HL-60/S4 treated with phorbol 12-myristate 13-acetate at 8.2 ng/mL for 4 days and 3 days (cell line): Measurements from ENCODE around the gene TOX2.

Experiments used
- in situ Hi-C: fragments of 300-500 bp; cut with MboI; formaldehyde crosslinking; loops from 2 replicates; pipeline ENCODE4 v1.15.0; 2022; ENCODE audit warnings: low sequenced_read_pairs

Gene TOX2

DNA sequence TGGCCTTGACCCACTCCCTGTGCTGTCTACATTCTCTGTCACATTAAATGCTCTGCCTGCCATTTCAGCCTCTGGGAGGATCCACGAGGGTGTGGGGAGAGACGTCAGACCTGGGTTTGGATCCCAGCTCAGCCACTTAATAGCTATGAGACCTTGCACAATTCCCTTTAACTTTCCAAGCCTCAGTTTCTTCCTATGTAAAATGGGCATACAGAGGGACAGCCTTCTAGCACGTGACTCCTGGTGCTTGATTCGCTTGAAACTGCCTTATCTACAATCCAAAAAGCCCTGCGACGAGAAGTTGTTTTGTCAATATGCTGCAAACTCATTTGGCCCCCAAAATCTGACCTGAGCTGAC lies 40.0 kb downstream of the TOX2 start:
- in situ Hi-C loops: no loop called here

GRCh38 chr20:43955062-43955749 lies 40.6 kb downstream of the TOX2 start:
- in situ Hi-C loops: no loop called here

GRCh38 chr20:43955750-43956191 lies 41.1 kb downstream of the TOX2 start:
- in situ Hi-C loops: no loop called here

DNA sequence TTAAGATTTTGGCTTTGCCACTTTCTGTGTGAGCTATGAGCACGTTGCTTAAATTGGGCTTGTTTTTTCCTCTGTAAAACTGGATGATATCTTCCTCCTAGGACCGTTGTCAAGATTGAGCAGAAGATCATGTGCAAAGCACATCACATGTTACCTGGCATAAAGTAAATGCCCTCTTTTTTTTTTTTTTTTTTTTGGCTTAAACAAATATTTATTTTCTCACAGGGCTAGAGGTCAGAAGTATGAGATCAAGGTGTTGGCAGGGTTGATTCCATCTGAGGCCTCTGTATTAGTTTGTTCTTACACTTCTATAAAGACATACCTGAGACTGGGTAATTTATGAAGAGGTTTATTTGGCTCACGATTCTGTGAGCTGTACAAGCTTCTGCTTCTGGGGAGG lies 42.7 kb downstream of the TOX2 start:
- in situ Hi-C loops: no loop called here

DNA sequence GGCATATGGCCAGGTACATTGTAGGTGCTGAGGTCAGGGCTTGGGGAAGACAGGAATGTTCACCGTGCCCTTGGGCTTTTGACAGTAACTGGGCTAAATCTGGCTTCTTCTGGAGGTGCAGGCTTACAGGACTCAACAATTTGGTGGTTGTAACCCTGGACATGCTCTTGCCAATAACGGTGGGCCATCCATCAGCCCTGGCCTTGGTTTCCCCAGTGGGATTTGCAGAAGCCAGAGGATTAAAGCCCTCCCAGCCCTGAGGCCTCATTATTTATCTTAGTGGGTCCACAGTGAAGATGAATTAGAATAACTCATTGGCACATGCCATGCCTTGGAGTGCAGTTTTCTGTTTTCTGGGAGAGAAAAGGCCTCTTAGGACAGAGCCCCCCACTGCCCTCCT lies 44.0 kb downstream of the TOX2 start:
- in situ Hi-C loops: no loop called here

GRCh38 chr20:43959079-43959919 lies 44.6 kb downstream of the TOX2 start:
- in situ Hi-C loops: no loop called here

DNA sequence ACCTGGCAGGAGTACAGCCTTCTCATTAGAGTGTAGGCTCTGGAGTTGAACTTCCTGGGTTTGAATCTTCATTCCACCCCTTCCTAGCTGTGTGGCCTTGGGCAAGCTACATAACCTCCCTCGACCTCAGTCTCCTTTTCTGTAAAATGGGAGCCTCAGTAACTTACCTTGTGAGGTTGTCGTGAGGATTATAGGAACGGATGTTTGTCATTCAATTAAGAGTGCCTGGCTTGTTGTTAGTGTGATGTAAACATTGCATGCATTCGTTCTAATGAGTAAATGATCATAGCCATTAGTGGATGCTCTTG lies 45.2 kb downstream of the TOX2 start:
- in situ Hi-C loops: no loop called here

- in situ Hi-C loops: no loop called here
Measured at GRCh38 chr20:43960231-43960630, 45.6 kb downstream of the TOX2 start.

- in situ Hi-C loops: no loop called here
Measured at GRCh38 chr20:43961116-43961515, 46.5 kb downstream of the TOX2 start.

DNA sequence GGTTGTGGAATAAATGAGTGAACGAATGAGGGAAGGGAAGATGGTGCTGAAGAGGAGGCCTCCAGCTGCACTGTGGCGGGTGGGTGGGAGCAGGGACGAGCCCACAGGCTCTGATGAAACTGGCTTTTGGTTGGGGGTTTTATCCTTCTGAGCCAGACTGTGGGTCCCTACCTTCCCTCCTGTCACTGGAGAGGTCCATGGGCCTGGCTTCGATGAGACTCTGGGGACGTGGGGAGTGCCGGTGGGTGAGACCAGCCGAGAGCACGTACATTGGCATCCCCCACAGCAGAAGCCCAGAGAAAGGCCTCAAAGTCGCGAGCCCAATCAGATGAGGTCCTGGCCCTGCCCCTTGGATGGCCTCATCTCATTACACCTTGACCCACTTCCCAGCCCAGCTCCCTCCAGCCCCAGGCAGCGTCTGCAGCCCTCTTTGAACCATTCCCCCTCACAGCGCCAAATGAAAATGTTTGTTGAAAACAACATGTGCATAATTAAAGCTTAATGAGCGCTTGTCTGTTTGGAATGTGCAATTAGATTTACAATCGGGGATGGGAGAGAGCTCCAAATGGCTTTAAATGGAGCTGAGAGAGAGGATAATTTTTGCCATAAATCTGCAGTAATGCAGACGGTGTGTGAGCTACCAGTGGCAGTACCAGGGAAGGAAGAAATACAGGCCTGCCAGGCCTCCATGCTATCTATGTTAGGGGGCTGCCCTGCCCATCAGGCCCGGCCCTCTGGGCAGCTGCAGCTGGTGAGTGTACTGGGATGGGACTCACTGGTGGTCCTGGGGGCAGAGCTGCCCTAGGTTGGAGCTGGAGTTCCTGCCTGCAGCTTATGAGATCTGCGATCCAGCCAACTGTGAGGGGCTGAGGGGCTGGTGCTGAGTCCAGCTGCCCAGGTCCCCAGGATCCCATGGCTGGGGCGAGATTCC lies 47.2 kb downstream of the TOX2 start:
- in situ Hi-C loops: no loop called here

- in situ Hi-C loops: no loop called here
Measured at GRCh38 chr20:43962530-43962929, 47.9 kb downstream of the TOX2 start.

DNA sequence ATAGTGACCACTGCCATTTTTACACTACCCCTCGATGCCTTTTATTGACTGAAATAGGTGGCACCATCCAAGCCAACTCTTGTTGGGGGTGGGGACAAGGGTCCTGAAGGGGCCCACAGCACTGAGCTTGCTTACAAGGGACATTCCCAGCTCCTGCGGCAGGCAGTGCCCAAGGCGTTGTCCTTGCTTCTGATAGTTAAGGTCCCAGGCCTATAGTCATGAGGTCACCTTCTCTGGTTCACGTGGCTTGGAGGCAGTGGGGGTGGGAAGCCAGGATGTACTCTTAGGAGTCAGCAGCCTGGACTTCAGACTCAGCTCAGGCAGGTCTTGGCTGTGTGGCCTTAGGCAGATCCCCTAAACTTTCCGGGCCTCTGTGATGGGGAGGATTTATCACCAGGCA lies 48.6 kb downstream of the TOX2 start:
- in situ Hi-C loops: no loop called here

DNA sequence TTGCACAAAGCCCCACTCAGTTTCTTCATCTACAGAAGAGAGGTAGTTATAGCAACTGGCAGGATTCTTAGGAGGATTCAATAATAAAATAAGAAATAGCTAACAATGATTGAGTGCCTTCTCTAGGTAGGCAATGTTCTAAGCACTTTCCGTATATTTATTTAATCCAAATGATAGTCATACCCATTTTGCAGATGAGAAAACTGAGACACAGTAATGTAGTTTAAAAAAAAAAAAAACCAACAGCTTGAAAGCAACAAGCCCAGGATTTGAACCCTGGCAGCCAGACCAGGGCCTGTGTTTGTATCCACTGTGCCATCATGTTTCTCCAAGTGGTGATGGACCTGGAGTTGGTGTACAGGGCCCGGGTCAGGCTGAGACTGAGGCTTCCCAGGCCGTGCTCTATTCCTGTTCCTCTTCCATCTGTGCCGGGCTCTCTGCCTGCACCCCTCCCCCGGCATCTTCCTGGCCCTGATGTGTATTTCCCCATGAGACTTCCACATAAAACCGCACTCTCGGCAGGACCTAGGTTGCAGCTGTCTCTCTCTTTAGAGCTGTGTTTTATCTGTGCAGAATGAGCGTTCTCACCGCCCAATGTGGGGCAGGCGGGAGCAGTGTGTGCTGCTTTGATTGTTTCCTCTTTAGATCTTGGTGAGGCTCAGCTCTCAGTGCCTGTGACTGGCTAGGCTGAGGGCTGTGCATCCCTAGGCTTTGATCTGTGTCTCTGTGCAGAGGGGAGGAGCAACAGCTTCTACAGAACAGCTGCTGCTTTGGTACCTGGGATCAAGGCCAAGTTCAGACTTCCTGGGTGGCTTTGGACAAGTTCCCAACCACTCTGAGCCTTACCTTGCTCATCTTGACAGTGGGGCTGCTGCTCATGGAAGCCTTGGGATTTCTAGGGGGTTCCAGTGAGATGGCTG lies 49.5 kb downstream of the TOX2 start:
- in situ Hi-C loops: no loop called here

- in situ Hi-C loops: no loop called here
Measured at GRCh38 chr20:43968341-43969000, 53.8 kb downstream of the TOX2 start.

GRCh38 chr20:43969028-43969447 lies 54.4 kb downstream of the TOX2 start:
- in situ Hi-C loops: no loop called here

DNA sequence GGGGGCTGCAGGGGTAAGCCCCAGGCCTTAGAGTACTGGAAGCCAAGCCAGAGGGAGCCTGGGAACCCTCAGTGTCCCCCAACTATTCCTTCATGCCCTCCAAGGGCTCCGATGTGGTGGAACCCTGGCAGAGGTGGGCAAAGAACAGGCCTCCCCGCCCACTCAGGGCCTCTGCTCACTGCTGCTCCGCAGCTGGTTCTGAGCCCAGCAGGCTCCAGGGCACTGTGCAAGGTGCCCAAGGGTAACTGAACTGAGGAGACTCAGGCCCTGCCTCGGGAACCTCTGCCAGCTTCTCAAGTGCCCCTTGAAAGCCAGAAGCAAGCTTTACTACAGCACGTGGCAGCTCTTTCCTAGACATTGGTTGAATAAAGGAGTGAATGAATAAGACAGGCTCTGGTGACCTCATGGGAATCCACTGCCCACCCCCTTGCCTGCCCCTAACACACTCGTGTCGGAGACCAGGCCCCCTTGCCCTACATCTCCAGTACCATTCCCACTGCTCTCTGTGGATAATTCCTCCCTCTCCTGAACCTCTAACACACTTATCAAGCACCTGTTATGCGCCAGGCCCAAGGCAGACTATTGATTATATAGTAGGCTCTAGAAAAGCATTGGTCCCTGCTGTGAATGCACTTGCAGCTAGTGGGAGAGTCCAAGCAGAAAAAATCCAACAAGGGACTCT lies 55.0 kb downstream of the TOX2 start:
- in situ Hi-C loops: no loop called here

GRCh38 chr20:43971267-43971666 lies 56.6 kb downstream of the TOX2 start:
- in situ Hi-C loops: no loop called here

GRCh38 chr20:43972051-43972450 lies 57.4 kb downstream of the TOX2 start:
- in situ Hi-C loops: no loop called here

DNA sequence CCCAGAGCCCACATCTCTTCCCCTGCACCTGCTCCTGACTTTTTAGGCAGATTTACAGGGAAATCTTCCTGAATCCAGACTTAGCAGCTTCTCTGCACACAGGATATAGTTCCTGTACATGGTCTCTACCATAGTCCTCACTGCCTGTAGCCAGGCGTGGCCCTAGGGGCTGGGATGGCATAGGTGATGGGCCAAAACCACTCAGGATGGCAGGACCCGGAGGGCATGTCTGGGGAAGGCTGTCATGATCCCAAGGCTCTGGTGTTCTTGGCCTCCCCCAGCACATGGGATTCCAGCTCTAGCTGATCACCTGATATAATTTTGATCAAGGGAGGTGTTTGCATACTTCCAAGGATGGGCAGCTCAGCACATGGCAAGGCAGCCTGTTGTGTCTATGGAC lies 58.0 kb downstream of the TOX2 start:
- in situ Hi-C loops: no loop called here
